Mammary epithelial cell (primary cell): ENCODE data around the gene ANKFY1.

Source experiments
- EZH2 ChIP-seq: IDR thresholded peaks from 2 replicates; pipeline ENCODE4 v1.6.1; 2012; ENCODE audit warnings: low read length, inconsistent platforms, borderline replicate concordance
- TF ChIP-seq, protein P1 (sequence below), 2 donors: IDR thresholded peaks in 1 of 2; conservative IDR thresholded peaks in 1 of 2; 2 replicates each; pipeline ENCODE4 v1.5.1; 2011 to 2012; ENCODE audit warnings: inconsistent platforms in 2 of 2, low read length in 2 of 2, mild to moderate bottlenecking in 2 of 2, control low read depth in 1 of 2, low read depth in 1 of 2; ENCODE audit not compliant: insufficient read depth in 1 of 2; ENCODE audit errors: extremely low read depth in 1 of 2

DNA sequence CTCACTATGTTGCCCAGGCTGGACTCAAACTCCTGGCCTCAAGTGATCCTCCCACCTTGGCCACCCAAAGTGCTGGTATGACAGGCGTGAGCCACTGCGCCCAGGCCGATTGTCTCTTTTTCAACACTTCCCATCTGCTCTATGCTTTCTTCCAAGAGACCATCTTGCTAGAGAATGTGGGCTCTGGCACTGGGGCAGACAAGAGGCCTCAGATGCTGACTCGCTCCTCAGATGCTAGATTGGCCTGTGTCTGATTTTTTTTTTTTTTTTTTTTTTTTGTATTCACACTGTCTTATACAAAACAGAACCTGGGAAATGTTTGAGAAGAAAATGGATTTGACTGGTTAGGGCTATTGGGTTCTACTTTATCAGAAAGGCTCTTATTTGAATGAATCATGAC is 62.6 kb downstream of the ANKFY1 start:
- TF ChIP-seq, protein P1, sequence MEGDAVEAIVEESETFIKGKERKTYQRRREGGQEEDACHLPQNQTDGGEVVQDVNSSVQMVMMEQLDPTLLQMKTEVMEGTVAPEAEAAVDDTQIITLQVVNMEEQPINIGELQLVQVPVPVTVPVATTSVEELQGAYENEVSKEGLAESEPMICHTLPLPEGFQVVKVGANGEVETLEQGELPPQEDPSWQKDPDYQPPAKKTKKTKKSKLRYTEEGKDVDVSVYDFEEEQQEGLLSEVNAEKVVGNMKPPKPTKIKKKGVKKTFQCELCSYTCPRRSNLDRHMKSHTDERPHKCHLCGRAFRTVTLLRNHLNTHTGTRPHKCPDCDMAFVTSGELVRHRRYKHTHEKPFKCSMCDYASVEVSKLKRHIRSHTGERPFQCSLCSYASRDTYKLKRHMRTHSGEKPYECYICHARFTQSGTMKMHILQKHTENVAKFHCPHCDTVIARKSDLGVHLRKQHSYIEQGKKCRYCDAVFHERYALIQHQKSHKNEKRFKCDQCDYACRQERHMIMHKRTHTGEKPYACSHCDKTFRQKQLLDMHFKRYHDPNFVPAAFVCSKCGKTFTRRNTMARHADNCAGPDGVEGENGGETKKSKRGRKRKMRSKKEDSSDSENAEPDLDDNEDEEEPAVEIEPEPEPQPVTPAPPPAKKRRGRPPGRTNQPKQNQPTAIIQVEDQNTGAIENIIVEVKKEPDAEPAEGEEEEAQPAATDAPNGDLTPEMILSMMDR (conservative IDR thresholded peaks at IDR 0.05 in 1 of 2, IDR thresholded peaks at IDR 0.05 in 1 of 2; ENCODE audit: extremely low read depth in 1 of 2, insufficient read depth in 1 of 2, low read depth in 1 of 2, low read length in 2 of 2): no peak
- no peak for TF ChIP-seq EZH2
